OCI-LY1 (cell line): ENCODE results near the gene SLC24A5.

Source experiments
- H2AFZ ChIP-seq: fragments of 200-600 bp; sonication (generic), shearing (Covaris generic); 2 replicates; pipeline ENCODE4 v1.6.0; 2014; ENCODE audit warnings: antibody characterized with exemption, mild to moderate bottlenecking, low read length
- H3F3A ChIP-seq: fragments of 200-600 bp; sonication (generic), shearing (Covaris generic); 2 replicates; pipeline ENCODE4 v1.6.0; 2014; ENCODE audit warnings: mild to moderate bottlenecking, antibody characterized with exemption, low read length, moderate library complexity; ENCODE audit not compliant: insufficient read depth
- H3K27ac ChIP-seq: fragments of 200-600 bp; sonication (generic); 2 replicates; pipeline ENCODE4 v1.5.1; 2014; ENCODE audit warnings: low read length, mixed run types, mild to moderate bottlenecking, low read depth; ENCODE audit not compliant: poor library complexity, severe bottlenecking
- H3K27me3 ChIP-seq: fragments of 200-600 bp; sonication (generic); 2 replicates; pipeline ENCODE4 v1.6.0; 2014; ENCODE audit warnings: antibody characterized with exemption, mild to moderate bottlenecking, low read length, moderate library complexity; ENCODE audit not compliant: insufficient read depth
- H3K36me3 ChIP-seq: fragments of 200-600 bp; sonication (generic); 2 replicates; pipeline ENCODE4 v1.6.1; 2014; ENCODE audit warnings: mild to moderate bottlenecking, antibody characterized with exemption, low read length, moderate library complexity, mixed read lengths; ENCODE audit not compliant: insufficient read depth
- H3K4me1 ChIP-seq: fragments of 200-600 bp; sonication (generic); 2 replicates; pipeline ENCODE4 v1.5.1; 2014; ENCODE audit warnings: mild to moderate bottlenecking, low read length, moderate library complexity; ENCODE audit not compliant: insufficient read depth, severe bottlenecking
- H3K4me2 ChIP-seq: fragments of 200-600 bp; sonication (generic), shearing (Covaris generic); 2 replicates; pipeline ENCODE4 v1.6.1; 2014; ENCODE audit warnings: low read length
- H3K4me3 ChIP-seq: fragments of 200-600 bp; sonication (generic); 2 replicates; pipeline ENCODE4 v1.5.1; 2014; ENCODE audit warnings: low read length, low read depth, mild to moderate bottlenecking, mixed read lengths; ENCODE audit not compliant: poor library complexity, severe bottlenecking
- H3K79me2 ChIP-seq: fragments of 200-600 bp; shearing (Covaris generic); 2 replicates; pipeline ENCODE4 v1.6.1; 2016; ENCODE audit warnings: mixed run types, low read length, mixed read lengths; ENCODE audit not compliant: insufficient read depth
- H3K9ac ChIP-seq: fragments of 200-600 bp; sonication (generic), shearing (Covaris generic); 2 replicates; pipeline ENCODE4 v1.6.1; 2014; ENCODE audit warnings: mild to moderate bottlenecking, low read length, mixed read lengths
- H3K9me2 ChIP-seq: fragments of 200-600 bp; sonication (generic), shearing (Covaris generic); 2 replicates; pipeline ENCODE4 v1.6.1; 2014; ENCODE audit warnings: low read depth, mild to moderate bottlenecking, low read length, mixed read lengths
- H3K9me3 ChIP-seq: fragments of 200-600 bp; shearing (Covaris generic); 2 replicates; pipeline ENCODE4 v1.6.1; 2014; ENCODE audit warnings: low read length, mixed read lengths
- H4K20me1 ChIP-seq: fragments of 200-600 bp; sonication (generic), shearing (Covaris generic); 2 replicates; pipeline ENCODE4 v1.6.0; 2016; ENCODE audit warnings: mild to moderate bottlenecking, low read length; ENCODE audit not compliant: insufficient read depth
- EZH2 ChIP-seq: fragments of 200-600 bp; sonication (generic), shearing (Covaris generic); IDR thresholded peaks from 2 replicates; pipeline ENCODE4 v1.8.0; 2017; ENCODE audit warnings: borderline replicate concordance, mixed run types, mild to moderate bottlenecking, antibody characterized with exemption, low read length, moderate library complexity, mixed read lengths
- TF ChIP-seq, protein P1 (sequence below): fragments of 200-600 bp; sonication (generic), shearing (Covaris generic); IDR thresholded peaks from 2 replicates; pipeline ENCODE4 v1.5.1; 2017; ENCODE audit warnings: mild to moderate bottlenecking, antibody characterized with exemption, low read length, moderate library complexity, mixed read lengths

SLC24A5 gene

DNA sequence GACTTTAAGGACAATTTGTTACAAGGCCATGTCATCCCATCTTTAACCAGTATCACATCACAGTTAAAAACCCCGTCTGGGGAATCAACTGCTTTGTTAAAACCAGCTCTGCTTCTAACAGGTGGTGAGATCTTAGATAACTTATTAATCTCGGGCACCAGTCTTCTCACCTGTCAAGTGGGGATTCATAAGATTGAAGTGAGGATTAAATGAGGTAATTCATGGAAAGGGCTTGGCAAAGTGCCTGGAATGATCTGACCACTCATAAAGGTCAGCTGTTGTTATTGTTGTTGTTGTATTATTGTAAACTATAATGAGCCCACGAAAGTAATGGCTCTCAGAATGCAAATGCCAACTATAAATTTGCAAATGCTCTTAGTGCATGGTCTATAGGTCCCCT, 30.1 kb upstream of the SLC24A5 start:
- no peaks in the 10 kb centered on the region for H3K36me3 ChIP-seq
- no peaks in the 10 kb centered on the region for H4K20me1 ChIP-seq
- H3K4me1 ChIP-seq = no peaks in the 10 kb centered on the region
- no peaks in the 10 kb centered on the region for H3K79me2 ChIP-seq
- H3K27me3 ChIP-seq = no peaks in the 10 kb centered on the region
- H3K9me3 ChIP-seq = no peaks in the 10 kb centered on the region
- no peak overlapping the region for H3K9ac ChIP-seq
- H3K4me3 ChIP-seq = no peak overlapping the region
- H2AFZ ChIP-seq = no peak overlapping the region
- no peak for TF ChIP-seq EZH2
- TF ChIP-seq, protein P1, sequence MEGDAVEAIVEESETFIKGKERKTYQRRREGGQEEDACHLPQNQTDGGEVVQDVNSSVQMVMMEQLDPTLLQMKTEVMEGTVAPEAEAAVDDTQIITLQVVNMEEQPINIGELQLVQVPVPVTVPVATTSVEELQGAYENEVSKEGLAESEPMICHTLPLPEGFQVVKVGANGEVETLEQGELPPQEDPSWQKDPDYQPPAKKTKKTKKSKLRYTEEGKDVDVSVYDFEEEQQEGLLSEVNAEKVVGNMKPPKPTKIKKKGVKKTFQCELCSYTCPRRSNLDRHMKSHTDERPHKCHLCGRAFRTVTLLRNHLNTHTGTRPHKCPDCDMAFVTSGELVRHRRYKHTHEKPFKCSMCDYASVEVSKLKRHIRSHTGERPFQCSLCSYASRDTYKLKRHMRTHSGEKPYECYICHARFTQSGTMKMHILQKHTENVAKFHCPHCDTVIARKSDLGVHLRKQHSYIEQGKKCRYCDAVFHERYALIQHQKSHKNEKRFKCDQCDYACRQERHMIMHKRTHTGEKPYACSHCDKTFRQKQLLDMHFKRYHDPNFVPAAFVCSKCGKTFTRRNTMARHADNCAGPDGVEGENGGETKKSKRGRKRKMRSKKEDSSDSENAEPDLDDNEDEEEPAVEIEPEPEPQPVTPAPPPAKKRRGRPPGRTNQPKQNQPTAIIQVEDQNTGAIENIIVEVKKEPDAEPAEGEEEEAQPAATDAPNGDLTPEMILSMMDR = no peak
- no peak overlapping the region for H3K4me2 ChIP-seq
- no peak overlapping the region for H3K27ac ChIP-seq
- no peaks in the 10 kb centered on the region for H3F3A ChIP-seq
- no peaks in the 10 kb centered on the region for H3K9me2 ChIP-seq

DNA sequence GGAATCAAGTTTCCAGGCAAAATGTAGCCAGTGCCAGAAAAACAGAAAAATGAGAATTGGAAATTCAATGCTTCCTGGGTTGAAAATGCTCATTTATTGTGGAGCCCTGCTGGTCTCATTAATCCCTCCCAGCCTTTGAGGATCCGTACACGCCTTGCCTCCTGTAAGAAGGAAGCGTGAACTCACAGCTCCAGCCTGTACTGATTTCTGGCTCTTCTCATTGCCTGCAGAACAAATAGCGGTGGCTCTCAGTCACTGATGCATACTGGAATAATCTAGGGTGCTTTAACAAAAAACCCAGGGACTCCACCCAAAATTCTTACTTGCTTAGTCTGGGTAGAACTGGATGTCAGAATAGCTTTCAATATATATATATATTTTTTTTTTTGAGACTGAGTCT, 29.3 kb upstream of the SLC24A5 start:
- no peak for TF ChIP-seq EZH2
- TF ChIP-seq, protein P1 = no peak
- H3K36me3 ChIP-seq = no peaks in the 10 kb centered on the region
- no peaks in the 10 kb centered on the region for H3K9me2 ChIP-seq
- no peak overlapping the region for H3K9ac ChIP-seq
- no peaks in the 10 kb centered on the region for H3K9me3 ChIP-seq
- H4K20me1 ChIP-seq = no peaks in the 10 kb centered on the region
- H3K4me2 ChIP-seq = no peak overlapping the region
- H3K27me3 ChIP-seq = no peaks in the 10 kb centered on the region
- H3K79me2 ChIP-seq = no peaks in the 10 kb centered on the region
- no peak overlapping the region for H3K4me3 ChIP-seq
- no peak overlapping the region for H3K27ac ChIP-seq
- no peak overlapping the region for H2AFZ ChIP-seq
- no peaks in the 10 kb centered on the region for H3K4me1 ChIP-seq
- H3F3A ChIP-seq = no peaks in the 10 kb centered on the region

DNA sequence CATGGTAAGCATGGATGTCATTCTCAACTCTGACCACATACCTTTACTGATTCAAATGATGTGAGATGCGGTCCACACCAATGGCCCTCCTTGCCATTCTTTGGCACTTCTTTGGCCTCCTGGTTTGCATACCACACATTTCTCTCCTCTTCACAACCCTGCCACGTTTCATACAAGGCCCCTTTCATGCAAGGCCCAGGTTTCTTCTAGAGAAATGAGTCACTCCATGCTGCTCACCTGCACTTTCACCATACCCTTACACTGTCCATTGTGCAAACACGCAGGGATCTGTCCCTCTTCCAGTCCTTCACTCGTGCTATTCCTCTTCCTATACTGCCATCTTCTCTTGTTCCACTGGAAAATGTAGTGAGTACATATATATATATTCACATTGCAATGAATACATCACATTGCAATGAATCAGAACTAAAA, 24.4 kb upstream of the SLC24A5 start:
- Histone ChIP-seq H3K4me1 (no peaks in the 10 kb centered on the region), H4K20me1 (no peaks in the 10 kb centered on the region), H3K79me2 (no peaks in the 10 kb centered on the region), H3K4me2 (no peak overlapping the region), H3K36me3 (no peaks in the 10 kb centered on the region), H3K27ac (no peak overlapping the region), H3K9ac (no peak overlapping the region), H3K4me3 (no peak overlapping the region), H3F3A (no peaks in the 10 kb centered on the region), H3K9me2 (no peaks in the 10 kb centered on the region), H3K9me3 (no peaks in the 10 kb centered on the region), H2AFZ (no peak overlapping the region), H3K27me3 (no peaks in the 10 kb centered on the region)
- TF ChIP-seq EZH2 = no peak
- TF ChIP-seq, protein P1 = no peak
